GM18873 (cell line): ENCODE results near the gene NFATC4.
A peak's percentile ranks its signal among the peaks of the same experiment; 100 is the strongest.
"Not testable (repeated sequence)": the region's sequence is repeated elsewhere in the genome, so short reads cannot be mapped to it uniquely, and the experiment has no call there.

Experiments
- ATAC-seq: cut with Tn5 transposase; IDR thresholded peaks from one replicate; pipeline ENCODE4 v1.9.1; 2021; ENCODE audit warnings: mild to moderate bottlenecking, moderate library complexity, moderate number of reproducible peaks; ENCODE audit not compliant: unreplicated experiment, low FRiP score

NFATC4 gene

DNA sequence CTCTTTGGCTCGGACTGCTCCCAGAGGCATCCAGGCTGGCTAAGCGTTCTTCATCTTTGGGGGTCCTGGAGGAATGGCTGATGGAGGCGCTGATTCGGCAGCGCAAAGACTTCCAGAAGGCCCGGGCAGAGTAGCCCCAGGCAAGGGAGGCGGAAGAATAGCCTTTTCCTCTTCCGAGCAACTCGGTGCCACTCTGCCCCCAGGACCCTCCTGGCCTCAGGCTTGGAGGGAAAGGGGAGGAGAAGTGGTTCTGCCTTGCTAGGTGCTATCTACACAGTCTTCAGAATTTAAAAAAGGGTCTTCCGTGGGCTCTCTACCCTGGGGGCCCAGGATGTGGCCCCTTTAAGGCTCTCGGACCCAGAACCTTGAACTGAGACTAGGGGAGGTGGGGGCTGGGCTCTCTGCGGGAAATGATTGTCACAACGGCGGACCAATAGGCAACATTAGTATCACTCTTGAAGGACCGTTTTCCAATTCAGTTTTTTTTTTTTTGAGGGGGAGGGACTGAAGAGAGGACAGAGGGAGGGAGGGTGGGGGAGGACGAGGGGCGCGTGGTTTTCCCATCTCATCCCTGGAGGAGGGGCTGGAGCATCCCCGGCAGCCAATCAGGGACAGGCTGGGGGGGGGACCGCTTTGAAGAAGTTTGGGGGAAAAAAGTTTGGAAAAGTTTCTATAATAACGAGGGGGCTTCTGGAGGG, at the start of gene NFATC4:
TSS of gene NFATC4 (plus strand) at position 671 of the 698 bp plus-strand sequence. CDS start 157 bp downstream, outside the sequence.
- no peak for ATAC-seq

DNA sequence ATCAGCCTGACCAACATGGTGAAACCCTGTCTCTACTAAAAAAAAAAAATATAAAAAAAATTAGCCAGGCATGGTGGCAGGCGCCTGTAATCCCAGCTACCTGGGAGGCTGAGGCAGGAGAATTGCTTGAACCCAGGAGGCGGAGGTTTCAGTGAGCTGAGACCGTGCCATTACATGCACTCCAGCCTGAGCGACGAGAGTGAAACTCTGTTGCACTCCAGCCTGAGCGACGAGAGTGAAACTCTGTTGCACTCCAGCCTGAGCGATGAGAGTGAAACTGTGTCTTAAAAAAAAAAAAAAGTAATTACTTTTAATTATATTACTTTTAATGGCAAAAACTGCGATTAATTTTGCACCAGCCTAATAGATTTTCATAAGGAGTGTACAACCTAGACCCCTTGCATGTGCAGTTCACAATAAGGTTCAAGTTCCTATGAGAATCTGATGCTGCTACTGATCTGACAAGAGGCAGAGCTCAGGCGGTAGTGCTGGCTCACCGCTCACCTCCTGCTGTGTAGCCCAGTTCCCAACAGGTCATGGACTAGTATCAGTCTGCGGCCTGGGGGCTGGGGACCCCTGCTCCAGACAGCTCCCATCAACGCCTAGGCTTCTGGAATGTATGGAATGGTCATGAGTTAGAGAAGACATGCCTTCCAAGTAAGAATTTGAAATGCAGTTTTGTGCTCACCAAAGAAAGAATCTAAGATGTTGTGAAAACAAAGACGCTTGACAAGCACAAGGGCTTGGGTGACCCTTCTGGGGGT, 46.6 kb upstream of the NFATC4 start:
- no peak for ATAC-seq

DNA sequence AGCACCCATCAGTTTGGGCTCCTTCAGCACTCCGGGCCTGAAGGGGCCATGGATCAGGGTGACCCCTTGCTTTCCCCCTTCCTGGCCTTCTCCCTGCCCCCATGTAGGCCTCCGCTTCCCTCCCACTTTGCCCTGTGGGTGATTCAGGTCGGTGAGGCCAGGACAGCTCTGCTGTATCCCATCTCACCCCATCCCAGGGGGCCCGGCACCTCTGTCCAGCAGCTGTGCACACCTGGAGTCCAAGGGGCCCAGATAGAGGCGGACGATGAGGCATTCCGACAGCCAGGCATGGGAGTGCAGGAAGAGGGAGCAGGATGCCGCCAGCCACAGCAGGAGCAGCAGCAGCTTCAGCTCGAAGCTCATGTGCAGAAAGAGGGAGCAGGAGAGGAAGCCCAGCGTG, 45.3 kb upstream of the NFATC4 start:
- no peak for ATAC-seq

DNA sequence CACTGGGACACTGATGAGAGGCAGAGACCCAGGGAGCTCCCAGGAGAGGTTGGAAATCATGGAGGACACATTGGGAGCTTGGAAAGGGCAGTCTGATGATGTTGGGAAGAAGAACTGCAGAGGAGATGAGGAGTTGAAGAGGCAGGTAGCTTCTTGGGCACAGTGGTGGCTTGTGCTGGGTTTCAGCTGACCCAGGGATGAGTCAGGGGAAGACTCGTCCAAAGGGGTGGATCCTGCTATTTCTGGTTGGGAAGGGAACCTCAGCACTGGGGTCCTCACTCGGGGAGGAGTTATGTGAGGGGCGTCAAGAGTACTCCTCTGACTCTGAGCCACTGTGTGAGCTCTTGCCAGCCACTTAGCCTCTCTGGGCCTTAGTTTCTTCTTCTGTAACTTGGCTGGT, 44.6 kb upstream of the NFATC4 start:
- no peak for ATAC-seq

DNA sequence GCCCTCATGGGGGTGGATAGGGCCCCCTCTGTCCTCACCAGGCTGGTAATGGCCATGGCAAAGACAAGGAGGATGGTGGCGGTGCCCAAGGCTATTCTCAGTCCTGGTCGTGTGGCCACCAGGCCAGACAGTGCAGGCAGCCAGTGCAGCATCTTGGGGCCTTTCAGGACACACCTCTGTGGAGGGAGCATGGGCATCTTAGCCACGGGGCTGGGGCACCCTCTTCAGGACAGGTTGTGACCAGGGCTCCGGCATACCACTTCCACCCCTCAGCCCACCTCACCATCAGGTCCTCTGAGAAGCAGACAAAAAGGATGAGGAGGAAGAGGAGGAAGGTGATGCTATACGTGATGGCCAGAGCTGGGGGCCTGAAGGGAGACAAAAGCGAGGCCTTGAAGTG, 44.0 kb upstream of the NFATC4 start:
- ATAC-seq, result no peak

DNA sequence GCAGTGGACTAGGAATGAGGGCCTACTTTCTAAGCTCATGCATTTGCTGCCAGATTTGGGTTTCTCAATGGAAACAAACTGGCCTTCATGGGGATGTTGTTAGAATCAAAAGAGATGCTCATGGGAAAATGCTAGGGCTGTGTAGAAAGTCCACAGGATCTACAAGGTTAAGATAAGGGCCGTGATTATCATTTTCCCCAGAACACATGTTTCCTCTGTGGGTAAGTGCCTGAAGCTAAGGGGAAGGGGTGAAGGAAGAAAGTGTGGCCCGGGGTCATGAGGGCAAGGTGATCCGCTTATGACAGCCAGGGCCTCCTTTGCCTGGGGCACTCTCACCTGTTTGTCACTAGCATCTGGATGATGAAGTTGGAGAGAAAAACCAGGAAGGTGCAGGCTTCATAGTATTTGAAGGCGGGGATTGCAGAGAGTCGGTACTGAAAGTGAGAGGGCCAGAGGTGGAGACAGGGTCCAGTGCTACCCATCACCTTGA, 42.9 kb upstream of the NFATC4 start:
- ATAC-seq, result no peak

DNA sequence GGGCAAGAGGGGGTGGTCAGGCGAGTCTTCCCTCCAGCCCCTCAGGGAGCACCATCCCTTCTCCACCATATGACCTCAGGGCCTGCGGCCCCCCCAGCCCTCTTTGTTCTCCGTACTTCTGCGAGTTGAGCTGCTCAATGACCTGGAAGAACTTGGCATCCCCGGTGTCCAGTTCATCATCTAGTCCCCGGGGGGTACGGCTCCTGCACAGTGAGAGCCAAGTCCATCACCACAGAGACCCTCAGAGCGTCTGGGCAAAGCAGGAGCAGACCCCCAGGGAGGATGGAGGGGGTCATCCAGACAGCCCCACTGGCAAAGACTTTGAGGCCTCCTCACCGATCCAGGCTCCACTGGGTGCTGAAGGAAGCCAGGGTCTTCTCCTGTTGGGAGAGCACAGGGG, 42.0 kb upstream of the NFATC4 start:
- ATAC-seq, result no peak

DNA sequence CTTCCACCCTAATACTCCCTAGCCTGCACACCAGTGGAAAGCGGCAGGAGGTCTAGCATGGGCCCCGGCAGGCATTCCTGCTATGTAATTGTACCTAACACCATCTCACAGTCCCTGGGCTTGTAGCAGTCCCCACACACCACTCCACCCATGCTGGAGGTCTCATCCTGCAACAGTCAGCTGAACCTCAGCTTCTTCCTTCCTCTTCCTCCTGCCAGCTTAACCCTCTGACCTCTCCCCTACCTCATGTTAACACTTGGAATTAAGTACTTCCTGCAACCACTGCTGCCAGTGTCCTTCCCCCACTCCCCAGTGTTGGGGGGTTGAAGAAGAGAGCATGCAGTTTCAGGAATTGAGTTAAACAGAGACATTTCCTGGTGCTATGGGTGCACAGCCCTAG, 40.7 kb upstream of the NFATC4 start:
- ATAC-seq, result no peak

DNA sequence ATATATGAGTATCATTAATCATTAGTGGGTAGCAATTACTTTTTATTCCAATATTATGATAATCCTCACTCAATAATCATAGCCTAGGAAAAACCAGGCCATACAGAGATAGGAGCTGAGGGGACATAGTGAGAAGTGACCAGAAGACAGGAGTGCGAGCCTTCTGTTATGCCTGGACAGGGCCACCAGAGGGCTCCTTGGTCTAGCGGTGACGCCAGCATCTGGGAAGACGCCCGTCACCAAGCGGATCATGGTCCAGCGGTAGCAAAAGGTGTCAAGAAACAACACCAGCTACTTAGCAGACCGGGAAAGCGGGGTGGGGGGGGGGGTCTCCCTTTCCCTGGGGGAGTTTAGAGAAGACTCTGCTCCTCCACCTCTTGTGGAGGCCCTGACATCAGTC, 40.1 kb upstream of the NFATC4 start:
- ATAC-seq, result not testable (repeated sequence)

- ATAC-seq, result no peak
These were observed 38.8 kb upstream of the NFATC4 start for GRCh38 chr14:24329073-24329663.

GRCh38 chr14:24329736-24330135, 38.2 kb upstream of the NFATC4 start:
- no peak for ATAC-seq

DNA sequence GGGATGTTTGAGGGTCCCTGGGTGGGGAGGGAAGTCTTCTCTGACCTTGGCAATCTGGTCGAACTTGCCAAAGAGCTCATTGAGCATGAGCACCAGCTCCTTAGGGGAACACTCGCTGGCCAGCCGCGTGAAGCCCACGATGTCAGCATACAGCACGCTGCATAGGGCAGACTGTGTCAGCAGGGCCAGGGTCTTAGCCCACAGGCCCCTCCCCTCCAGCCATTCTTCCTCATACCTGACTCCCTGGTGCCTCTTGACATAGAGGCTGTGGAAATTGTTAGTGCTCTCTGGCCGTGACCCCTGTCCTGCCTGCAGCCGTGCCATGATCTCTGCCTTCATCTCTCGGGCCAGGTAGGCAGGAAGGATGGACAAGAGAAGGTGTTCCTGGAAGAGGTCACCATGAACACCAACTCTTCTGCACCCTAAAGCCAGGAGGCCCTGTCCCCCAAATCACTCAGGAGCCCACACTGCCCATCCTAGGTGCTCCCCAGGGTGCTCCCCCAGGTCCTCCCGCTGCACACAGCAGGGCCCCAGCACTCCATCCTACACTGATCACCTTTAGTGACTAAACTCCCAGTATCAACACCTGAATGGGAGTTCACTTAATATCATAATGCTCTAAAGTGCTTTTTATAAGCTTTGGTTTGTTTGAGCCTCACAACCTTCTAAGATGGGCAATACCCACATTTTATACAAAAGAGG, 36.9 kb upstream of the NFATC4 start:
- ATAC-seq, result no peak

DNA sequence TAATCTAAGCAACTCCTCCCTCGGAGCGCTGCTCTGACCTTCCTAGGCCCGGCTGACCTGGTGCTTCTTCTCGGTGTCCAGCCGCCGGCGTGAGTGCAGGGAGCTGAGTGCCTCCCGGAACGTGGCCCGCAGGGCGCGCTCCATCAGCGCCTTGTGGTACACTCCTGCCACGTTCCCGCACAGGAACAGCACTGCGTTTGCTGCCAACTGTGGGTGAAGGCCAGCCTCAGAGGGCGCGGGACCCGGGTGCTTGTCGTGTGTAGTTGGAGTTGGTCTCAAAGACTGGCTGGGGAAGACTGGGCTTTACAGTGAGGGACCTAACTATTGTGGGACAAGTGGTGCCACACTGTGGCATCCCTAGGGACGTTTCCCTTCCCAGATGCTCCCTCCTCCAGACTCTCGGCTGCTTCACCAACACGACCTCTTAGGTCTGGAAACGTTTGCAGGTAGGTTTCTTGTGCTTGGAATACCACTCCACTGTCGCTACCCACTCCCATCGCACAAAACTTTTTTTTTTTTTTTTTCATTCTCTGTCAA, 36.2 kb upstream of the NFATC4 start:
- ATAC-seq, result no peak

GRCh38 chr14:24332268-24332993, 35.6 kb upstream of the NFATC4 start:
- peak; percentile 76 for ATAC-seq

- ATAC-seq, result no peak
These were observed 33.3 kb upstream of the NFATC4 start, which contains the start of gene ADCY4 for GRCh38 chr14:24334431-24335291. ADCY4 (minus strand) TSS chr14:24335071; CDS start chr14:24334652, 419 bp downstream.

- no peak for ATAC-seq
These were observed 32.4 kb upstream of the NFATC4 start for GRCh38 chr14:24335461-24336171.

DNA sequence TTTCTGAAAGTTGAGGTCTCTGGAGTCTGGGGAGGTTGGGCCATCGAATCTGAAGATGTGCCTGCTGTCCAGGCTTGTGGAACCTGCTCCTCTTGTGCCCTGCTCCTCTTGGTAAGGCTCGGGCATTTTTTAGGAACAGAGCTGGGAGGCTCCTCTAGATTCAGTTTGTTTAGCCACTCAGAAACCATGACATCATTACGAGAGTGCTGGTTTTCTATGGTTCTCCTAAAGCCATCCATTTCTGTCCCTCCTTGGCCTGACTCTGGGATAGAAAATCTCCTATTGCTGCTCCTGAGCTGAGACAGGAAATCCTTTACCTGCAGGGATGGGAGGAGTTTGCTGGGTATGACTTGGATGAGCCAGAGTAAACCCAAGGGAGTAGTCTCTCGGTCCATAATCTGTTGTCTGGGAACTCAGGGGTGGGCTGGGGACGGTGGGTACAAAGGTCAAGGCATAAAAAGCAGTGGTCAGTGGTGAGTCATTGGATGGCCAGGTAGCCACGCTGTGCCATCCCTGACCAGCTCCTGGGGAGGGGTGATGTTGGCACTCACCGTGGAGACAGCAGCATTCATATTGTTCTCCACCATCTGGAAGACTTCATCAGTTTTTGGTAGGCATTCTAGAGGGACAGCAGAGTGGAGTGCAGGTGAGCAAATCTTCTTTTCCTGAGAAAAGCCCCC, 30.7 kb upstream of the NFATC4 start:
- ATAC-seq, result no peak

DNA sequence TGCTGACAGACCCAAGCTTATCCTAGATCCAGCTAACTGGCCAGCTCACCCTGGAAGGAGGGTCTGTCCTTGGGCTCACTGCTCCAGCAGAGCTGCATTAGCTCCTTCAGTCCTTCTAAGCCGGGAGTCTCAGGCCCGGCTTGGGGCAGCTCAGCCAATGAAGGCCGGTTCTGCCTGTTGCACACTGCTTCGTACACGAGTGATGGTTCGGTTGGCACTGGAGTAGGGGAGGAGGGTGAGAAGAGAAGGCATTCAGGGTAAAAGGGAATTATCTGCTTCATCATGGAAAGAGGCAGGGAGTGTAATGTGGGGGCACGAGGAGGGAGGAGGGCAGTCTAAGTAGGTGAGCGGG, 30.2 kb upstream of the NFATC4 start:
- no peak for ATAC-seq
